Pancreas (tissue), 10 donors: ENCODE measurements around the gene ZNF423. TPM values are rescaled to one million over a fixed set of nuclear protein-coding genes. Genes with fewer than 3 reads are reported as not detected.

Experiments
- ATAC-seq, 4 donors: fragments of 200-7000 bp; cut with Tn5 transposase; one replicate each; pipeline versions ENCODE4 v1.8.0 to v1.9.1; 2020; ENCODE audit warnings: mild to moderate bottlenecking in 4 of 4, moderate library complexity in 4 of 4
- DNase-seq, 6 donors: peaks; one replicate each; pipeline ENCODE4 v3.0.0-alpha.2; 2020
- FAIRE-seq: peaks from 2 replicates; lab custom pipeline; 2012; peaks lifted over from hg19 to GRCh38; lab: Jason Lieb, UNC
- H3K27ac ChIP-seq, 4 donors: fragments of 200-600 bp; sonication (generic); 1 replicate in 3 of 4; 2 replicates in 1 of 4; pipeline versions ENCODE4 v1.5.0 to v1.8.0; 2020
- H3K27me3 ChIP-seq, 4 donors: fragments of 200-600 bp; one replicate each; pipeline ENCODE4 v1.8.0; 2021
- H3K36me3 ChIP-seq, 3 donors: fragments of 200-600 bp; sonication (generic) in 1 of 3; one replicate each; pipeline versions ENCODE4 v1.5.0 to v1.8.0; 2020 to 2021
- H3K4me1 ChIP-seq, 3 donors: fragments of 200-600 bp; one replicate each; pipeline ENCODE4 v1.8.0; 2021
- H3K4me3 ChIP-seq, 4 donors: fragments of 200-600 bp; sonication (generic) in 2 of 4; one replicate each; pipeline versions ENCODE4 v1.5.0 to v1.8.0; 2020 to 2021
- H3K9me3 ChIP-seq, 4 donors: fragments of 200-600 bp; one replicate each; pipeline ENCODE4 v1.8.0; 2021
- WGBS, 2 donors: extraction: QIAGEN DNeasy Blood & Tissue Kit; methylation state at CpG; one replicate each; pipeline ENCODE4 v1.1.7; 2013; 5-methylcytosine and 5-hydroxymethylcytosine counted together
- intact Hi-C, 3 donors: fragments of 100-400 bp; cut with DNase I; formaldehyde crosslinking; loops; one replicate each; pipeline versions ENCODE4 v1.11.1 to v1.14.2; 2022
- polyA plus RNA-seq, 2 donors: library from polyadenylated mRNA; stranded (reverse); fragments of 200-250 nt; gene quantifications; one replicate each; pipeline ENCODE4 v1.2.3, GENCODE V29; 2013
- total RNA-seq, 6 donors: library from RNA; stranded (reverse); fragmentation: NEBNext Ultra II Directional in 4 of 6; extraction: Animal tissue kit (Norgen Biotek cat#: 25700) in 4 of 6; gene quantifications; one replicate each; pipeline versions ENCODE4 v1.2.1 to v1.2.4, GENCODE V29; 2021 to 2023
- TF ChIP-seq, protein P1 (sequence below), 4 donors: fragments of 200-600 bp; sonication (generic) in 3 of 4; IDR thresholded peaks; one replicate each; pipeline versions ENCODE4 v1.5.0 to v1.8.0; 2021; ENCODE audit warnings: antibody characterized with exemption in 4 of 4
- donor health status: healthy with polysubstance abuse.
- donor health status: DM: no; HTN: no; CAD: no; lungs with moderate emphysema.
- donor health status: DM: no; HTN: no; CAD: no.
- donor health status: control.
- donor health status: control.
- donor health status: Bipolar disorder and iron deficiency.
- donor health status: DM: yes; HTN: yes; CAD: no.
- donor health status: DM: no; HTN: no; CAD: no.
- donor health status: DM: no; HTN: no; CAD: no.
- donor health status: DM: yes; HTN: yes; CAD: no.

ZNF423 gene
- total and polyA plus RNA-seq, 8 donors: 0.61 to 5.1 (median 3.0) TPM

DNA sequence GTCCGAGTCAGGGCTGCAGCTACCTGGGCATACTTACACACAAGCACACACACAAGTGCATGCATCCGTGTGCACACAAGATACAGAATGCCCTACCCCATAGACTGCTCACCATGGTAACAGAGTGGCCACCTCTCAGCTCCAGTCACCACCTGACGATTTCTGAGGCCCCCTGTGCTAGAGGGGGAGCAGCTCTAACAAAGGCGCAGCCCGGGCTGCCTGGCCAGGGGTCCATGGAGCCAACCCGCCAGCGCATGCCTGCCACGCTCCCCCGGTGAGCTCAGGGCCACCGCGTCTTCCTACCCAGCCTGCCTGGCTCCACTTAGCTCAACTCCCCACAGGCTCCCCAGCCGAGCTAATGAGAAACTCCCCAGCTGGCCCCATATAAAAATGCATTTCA lies 75.5 kb downstream of the ZNF423 start:
- FAIRE-seq (no peak), ATAC-seq (no peak), DNase-seq (no peak)
- no peak overlapping the region for H3K27ac ChIP-seq
- no peaks in the 10 kb centered on the region for H3K9me3 ChIP-seq
- TF ChIP-seq, protein P1, sequence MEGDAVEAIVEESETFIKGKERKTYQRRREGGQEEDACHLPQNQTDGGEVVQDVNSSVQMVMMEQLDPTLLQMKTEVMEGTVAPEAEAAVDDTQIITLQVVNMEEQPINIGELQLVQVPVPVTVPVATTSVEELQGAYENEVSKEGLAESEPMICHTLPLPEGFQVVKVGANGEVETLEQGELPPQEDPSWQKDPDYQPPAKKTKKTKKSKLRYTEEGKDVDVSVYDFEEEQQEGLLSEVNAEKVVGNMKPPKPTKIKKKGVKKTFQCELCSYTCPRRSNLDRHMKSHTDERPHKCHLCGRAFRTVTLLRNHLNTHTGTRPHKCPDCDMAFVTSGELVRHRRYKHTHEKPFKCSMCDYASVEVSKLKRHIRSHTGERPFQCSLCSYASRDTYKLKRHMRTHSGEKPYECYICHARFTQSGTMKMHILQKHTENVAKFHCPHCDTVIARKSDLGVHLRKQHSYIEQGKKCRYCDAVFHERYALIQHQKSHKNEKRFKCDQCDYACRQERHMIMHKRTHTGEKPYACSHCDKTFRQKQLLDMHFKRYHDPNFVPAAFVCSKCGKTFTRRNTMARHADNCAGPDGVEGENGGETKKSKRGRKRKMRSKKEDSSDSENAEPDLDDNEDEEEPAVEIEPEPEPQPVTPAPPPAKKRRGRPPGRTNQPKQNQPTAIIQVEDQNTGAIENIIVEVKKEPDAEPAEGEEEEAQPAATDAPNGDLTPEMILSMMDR (IDR thresholded peaks at IDR 0.05): no peak
- intact Hi-C loops: no loop called here
- 62 to 75% methylated on average over 12 of the region's 12 CpGs for WGBS, 2 donors
- no peak overlapping the region for H3K4me3 ChIP-seq
- H3K27me3 ChIP-seq: no peaks in the 10 kb centered on the region
- H3K4me1 ChIP-seq: no peaks in the 10 kb centered on the region
- no peaks in the 10 kb centered on the region for H3K36me3 ChIP-seq

DNA sequence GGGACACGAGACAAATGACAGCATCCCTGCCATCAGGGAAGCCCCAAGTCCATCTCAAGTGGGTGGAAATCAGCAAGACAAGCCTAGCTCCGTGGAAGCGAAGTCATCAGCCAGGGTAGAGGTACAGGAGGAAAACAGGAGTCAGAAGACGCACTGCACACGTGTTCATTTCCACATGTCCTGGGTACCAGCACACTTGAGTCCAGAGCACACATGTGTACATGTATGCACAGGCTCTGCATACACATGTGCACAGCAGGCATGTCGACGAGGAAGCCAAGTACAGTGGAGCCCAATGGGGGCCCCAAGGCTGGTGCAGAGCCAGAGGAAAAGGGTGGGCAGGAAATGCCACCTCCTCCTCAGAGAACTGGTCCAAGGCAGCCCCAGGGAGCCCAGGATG lies 75.9 kb downstream of the ZNF423 start:
- WGBS, 2 donors: 81 to 82% methylated on average over 7 of the region's 7 CpGs
- H3K27me3 ChIP-seq: no peaks in the 10 kb centered on the region
- FAIRE-seq: no peak
- intact Hi-C loops: no loop called here
- TF ChIP-seq, protein P1 (IDR thresholded peaks at IDR 0.05): no peak
- no peaks in the 10 kb centered on the region for H3K4me1 ChIP-seq
- H3K27ac ChIP-seq: no peak overlapping the region
- no peaks in the 10 kb centered on the region for H3K36me3 ChIP-seq
- H3K4me3 ChIP-seq: no peak overlapping the region
- no peak for DNase-seq
- H3K9me3 ChIP-seq: no peaks in the 10 kb centered on the region
- ATAC-seq: no peak

DNA sequence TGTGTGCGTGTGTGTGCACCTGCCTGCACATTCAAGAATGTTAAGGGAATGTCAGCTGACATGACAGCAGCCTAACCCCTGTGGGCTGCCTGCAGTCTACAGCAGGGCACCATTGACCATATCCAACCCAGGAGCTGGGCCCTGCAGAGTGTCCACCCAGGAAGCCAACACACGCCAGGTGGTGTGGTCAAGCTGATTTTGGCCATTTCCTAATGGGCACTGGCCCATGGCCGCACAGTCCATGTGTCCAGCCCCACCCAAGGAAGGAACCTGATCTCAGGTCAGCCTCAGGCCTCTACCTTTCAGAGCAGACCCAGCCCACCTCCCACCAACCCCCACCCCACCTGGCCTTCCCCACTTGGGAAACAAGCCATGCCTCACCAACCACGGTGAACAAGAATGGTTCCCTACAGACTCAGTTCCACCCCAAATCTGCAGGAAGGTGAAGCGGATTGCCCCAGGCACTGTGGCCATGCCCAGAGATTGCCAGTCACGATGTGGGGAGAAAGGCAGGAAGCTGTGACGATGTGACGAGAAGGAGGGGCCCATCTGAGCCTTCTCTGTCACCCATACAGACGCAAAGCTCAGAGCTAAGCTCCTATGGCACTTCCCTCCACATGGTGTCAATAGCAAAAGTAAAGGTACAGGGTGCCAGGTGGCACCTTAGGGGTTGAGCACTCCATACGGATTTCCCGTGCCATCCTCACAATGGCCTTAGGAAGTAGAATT lies 77.5 kb downstream of the ZNF423 start:
- no peak for DNase-seq
- no peaks in the 10 kb centered on the region for H3K9me3 ChIP-seq
- intact Hi-C loops: no loop called here
- no peaks in the 10 kb centered on the region for H3K4me1 ChIP-seq
- H3K27me3 ChIP-seq: no peaks in the 10 kb centered on the region
- TF ChIP-seq, protein P1 (IDR thresholded peaks at IDR 0.05): no peak
- FAIRE-seq: no peak
- ATAC-seq: no peak
- no peaks in the 10 kb centered on the region for H3K36me3 ChIP-seq
- H3K4me3 ChIP-seq: no peak overlapping the region
- no peak overlapping the region for H3K27ac ChIP-seq
- WGBS, 2 donors: 90 to 93% methylated on average over 11 of the region's 11 CpGs

DNA sequence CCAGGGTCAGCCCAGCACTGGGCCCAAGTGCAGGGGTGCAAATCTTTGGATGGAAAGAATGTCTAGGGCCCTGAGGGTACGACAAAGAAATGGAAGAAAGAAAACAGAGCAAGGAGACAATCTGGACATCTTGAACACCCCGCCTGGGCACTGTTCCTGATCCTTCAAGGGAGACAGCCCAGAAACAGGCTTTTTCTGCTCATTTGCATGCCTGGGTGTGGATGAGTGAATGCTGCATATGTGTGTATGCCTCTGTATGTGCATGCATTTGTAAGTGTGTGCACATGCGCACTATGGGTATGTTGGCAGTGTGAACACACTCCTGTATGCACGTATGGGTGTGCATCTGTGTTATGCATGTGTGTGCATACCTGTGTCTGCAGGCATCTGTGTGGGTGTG lies 79.2 kb downstream of the ZNF423 start:
- Histone ChIP-seq H3K36me3 (no peaks in the 10 kb centered on the region), H3K4me3 (no peak overlapping the region), H3K27me3 (no peaks in the 10 kb centered on the region), H3K4me1 (no peaks in the 10 kb centered on the region), H3K27ac (no peak overlapping the region), H3K9me3 (no peaks in the 10 kb centered on the region)
- DNase-seq: no peak
- TF ChIP-seq, protein P1 (IDR thresholded peaks at IDR 0.05): no peak
- intact Hi-C loops: no loop called here
- no peak for FAIRE-seq
- ATAC-seq: no peak
- WGBS, 2 donors: 83 to 88% methylated on average over 4 of the region's 4 CpGs

DNA sequence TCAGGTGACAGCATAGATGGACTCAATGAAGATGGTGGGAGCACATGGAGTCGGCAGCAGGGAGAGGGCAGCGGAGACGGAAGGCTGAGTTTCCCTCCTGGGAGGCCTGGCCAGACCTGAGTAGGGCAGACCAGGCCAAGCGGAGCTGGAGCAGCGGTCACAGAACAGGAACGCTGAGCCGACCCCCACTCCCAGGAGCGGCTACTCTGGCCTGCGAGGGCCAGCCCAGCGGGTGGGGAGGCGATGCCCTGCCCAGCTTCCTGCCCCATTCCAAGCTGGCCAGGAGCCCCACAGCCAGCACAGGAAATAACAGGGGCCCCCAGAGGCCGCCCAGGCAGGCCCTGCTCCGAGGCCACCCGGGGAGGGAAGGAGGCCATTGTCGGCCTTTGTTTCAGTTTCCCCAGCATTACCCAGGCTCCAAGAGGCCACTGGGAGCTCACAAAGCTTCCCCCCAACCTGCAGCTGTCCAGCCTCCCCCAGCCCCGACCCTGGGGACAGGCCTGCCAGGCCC lies 79.8 kb downstream of the ZNF423 start:
- no peaks in the 10 kb centered on the region for H3K9me3 ChIP-seq
- no peak for DNase-seq
- H3K36me3 ChIP-seq: no peaks in the 10 kb centered on the region
- H3K27me3 ChIP-seq: no peaks in the 10 kb centered on the region
- no peaks in the 10 kb centered on the region for H3K4me1 ChIP-seq
- ATAC-seq: no peak
- no peak for FAIRE-seq
- TF ChIP-seq, protein P1 (IDR thresholded peaks at IDR 0.05): no peak
- no peak overlapping the region for H3K4me3 ChIP-seq
- 72 to 77% methylated on average over 15 to 16 of the region's 16 CpGs for WGBS, 2 donors
- intact Hi-C loops: no loop called here
- H3K27ac ChIP-seq: no peak overlapping the region
